GM12875 (cell line): ENCODE results near the gene RGS6.

Experiments
- H3K4me3 ChIP-seq: one replicate; pipeline ENCODE4 v1.5.1; 2011; ENCODE audit warnings: low read depth, low read length, control low read depth
- TF ChIP-seq, protein P1 (sequence below): IDR thresholded peaks from 2 replicates; pipeline ENCODE4 v1.5.1; 2011; ENCODE audit warnings: low read depth, mild to moderate bottlenecking, control low read depth, inconsistent platforms, low read length, moderate library complexity, borderline replicate concordance; ENCODE audit not compliant: insufficient read depth

The RGS6 gene

DNA sequence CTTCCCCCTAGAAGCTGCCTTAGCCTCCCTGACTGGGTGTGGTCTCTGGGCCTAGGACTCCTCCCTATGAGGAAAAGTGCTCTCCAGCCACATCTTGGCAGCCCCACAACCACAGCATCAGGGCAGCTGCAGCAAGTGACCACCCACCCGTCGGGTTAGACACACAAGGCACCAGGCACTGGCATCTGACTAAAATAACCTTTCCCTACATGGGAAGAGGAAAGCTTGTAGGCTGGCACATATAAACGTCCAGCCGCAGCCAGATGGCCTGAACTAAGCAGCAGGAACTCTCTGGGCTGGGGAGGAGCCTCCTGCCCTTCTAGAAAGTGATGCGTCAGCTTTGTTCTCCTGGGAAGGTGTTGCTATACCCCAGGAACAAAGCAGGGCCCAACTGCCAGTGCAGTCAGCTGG, 632.9 kb downstream of the RGS6 start:
- no peak overlapping the region for H3K4me3 ChIP-seq
- TF ChIP-seq, protein P1, sequence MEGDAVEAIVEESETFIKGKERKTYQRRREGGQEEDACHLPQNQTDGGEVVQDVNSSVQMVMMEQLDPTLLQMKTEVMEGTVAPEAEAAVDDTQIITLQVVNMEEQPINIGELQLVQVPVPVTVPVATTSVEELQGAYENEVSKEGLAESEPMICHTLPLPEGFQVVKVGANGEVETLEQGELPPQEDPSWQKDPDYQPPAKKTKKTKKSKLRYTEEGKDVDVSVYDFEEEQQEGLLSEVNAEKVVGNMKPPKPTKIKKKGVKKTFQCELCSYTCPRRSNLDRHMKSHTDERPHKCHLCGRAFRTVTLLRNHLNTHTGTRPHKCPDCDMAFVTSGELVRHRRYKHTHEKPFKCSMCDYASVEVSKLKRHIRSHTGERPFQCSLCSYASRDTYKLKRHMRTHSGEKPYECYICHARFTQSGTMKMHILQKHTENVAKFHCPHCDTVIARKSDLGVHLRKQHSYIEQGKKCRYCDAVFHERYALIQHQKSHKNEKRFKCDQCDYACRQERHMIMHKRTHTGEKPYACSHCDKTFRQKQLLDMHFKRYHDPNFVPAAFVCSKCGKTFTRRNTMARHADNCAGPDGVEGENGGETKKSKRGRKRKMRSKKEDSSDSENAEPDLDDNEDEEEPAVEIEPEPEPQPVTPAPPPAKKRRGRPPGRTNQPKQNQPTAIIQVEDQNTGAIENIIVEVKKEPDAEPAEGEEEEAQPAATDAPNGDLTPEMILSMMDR = no peak

DNA sequence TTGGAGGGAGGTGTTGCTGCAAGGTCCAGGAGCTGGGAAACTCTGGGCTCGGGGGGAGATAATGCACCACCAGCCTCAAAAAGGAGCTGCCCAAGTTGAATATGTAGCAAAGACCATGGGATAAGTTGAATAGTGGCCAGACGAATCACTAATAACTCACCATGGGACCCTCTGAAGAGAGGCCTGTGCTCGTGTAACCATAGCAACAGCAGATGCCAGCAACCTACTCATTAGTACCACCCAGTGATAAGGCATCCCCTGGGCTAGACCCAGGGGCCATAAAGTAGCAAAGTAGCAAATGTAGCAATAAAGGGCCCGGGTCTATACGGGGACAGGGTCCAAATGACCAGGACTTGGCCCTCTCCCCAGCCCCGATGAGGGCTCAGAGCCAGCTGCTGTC, 633.7 kb downstream of the RGS6 start:
- TF ChIP-seq, protein P1 = no peak

DNA sequence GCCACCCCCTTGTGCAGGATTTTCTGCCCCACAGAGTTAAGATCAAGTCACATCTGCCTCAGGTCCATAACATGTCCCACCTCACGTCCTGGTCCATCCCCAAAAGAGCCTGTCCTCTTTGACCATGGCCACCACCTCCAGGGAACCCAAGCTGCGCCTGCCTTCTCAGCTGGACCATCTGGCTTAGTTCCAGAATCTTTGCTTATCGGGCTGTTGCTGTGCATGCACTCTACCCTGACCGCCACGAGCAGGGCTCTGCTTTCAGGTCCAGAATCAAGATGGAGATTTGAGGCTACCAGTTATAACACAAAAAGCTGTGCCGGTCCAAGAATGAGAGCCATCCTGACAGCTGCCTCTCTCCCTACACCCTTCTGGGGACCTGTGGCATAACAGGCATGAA, 635.0 kb downstream of the RGS6 start:
- TF ChIP-seq, protein P1 = no peak
- no peak overlapping the region for H3K4me3 ChIP-seq

More for the DNA sequence above, 633.7 kb downstream of the RGS6 start:
- no peak overlapping the region for H3K4me3 ChIP-seq

DNA sequence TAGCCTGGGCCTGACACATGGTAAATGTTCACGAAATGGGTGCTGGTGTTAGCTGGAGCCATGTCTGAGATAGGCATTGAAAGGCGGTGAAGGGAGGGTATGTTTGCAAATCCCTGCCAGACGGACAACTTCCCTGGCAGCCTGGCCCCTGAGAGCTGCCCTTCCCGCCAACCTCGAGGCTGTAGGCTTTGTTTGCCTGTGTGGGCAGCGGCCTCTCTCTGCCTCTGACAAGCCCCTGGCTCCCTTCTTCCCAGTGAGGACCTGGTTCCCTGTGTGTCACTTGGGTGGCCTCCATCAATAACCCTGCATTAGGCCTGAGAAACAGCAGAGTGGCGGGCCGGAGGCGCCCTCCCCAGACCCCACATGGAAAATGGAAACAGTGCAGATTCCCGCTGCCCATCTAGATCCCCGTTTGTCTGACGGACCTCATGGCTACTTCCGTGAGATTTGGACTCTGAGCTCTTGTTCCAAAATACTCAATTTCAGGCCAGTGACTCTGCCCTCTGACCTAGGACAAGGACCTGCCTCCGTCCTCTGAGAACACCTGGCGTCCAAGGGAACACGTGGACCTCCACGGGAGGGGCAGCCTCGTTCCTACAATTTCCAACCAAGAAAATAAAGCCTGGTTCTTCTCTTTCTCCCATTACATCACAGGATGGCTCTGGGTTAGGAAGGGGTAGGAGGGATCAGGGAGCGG, 636.2 kb downstream of the RGS6 start:
- TF ChIP-seq, protein P1 = no peak
- H3K4me3 ChIP-seq = no peak overlapping the region

DNA sequence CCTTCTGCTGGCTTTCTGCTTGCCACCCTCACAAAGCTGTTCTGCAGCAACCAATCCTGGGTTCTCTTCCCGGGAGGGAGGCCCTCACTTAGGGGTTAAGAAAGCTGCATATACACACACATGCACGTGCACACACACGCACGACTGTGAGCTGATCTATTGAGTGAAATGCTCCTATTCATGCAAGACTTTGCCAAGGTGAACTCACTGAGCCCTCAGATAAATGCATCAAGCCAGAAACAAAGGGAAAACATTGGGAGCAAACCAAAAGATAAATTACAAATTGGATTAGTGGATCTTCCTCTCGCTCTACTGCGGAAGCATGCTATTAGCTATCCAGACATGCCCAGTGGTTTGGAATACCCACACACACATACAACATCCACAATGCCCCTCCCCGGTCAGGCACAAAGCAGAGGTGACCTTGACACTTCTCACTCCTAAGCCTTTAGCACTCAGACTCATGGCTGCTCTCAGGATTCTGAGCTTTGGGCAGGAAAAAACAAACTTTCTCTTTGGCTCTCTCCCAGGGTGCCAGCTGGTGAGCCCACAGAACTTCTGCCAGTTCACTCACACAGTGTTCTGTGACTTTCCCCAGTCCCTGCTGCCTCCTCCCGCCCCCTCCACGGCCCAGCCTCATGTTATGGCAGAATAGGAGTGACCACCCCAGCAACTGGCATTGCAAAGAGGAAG, 641.6 kb downstream of the RGS6 start:
- no peak overlapping the region for H3K4me3 ChIP-seq
- TF ChIP-seq, protein P1 = no peak

DNA sequence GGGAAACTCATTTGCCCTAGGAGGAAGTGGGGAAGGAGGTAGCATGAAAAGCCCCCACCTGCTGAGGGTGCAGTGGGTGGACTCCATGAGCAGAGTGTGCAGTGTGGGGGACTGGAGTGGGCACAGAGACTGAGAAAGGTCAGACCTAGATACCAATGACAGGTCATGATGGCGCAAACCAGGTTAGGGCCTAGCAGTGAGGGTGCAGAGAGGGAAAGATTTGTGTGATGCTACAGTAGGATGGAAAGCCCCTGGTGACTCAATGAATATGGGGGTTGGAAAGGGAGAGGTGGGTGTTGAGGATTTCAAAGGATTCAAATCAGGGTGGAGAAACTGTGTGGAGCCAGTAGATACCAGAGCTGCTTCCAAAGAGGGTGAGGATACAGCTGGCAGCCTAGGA, 642.5 kb downstream of the RGS6 start:
- no peak overlapping the region for H3K4me3 ChIP-seq
- TF ChIP-seq, protein P1 = no peak

DNA sequence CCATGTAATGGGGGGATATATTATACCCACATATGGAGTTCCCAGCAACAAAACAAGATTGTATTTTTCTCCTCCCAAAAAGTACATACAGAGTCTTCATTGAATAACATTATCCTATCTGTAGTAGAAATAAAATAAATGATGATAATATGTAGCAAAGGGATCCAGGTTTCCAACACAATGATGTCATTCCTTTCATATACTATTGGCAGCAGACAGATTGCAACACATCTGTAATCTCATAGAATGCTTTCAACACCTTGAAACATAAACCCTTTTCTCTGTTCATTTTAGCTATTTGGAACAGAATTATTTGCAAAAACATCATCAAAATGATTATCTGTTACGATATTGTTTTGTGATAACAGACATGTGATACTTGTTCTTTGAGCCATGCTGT, 644.0 kb downstream of the RGS6 start:
- TF ChIP-seq, protein P1 = no peak
- no peak overlapping the region for H3K4me3 ChIP-seq
